Heart left ventricle (tissue), 16 donors: ENCODE data around the gene CAMP. TPM values are rescaled to one million over a fixed set of nuclear protein-coding genes. Genes with fewer than 3 reads are reported as not detected.

ENCODE experiments used
- ATAC-seq, 4 donors: fragments of 200-7000 bp; cut with Tn5 transposase; one replicate each; pipeline ENCODE4 v1.9.1; 2020 to 2022; ENCODE audit warnings: moderate library complexity in 4 of 4, mild to moderate bottlenecking in 3 of 4, moderate number of reproducible peaks in 1 of 4
- DNase-seq, 5 donors: peaks; one replicate each; pipeline ENCODE4 v3.0.0-alpha.2; 2020
- H3K27ac ChIP-seq, 12 donors: fragments of 200-600 bp; sonication (generic) in 4 of 12; one replicate each; pipeline versions ENCODE4 v1.5.0 to v1.8.0; 2016 to 2022; ENCODE audit warnings: mild to moderate bottlenecking in 2 of 12
- H3K27me3 ChIP-seq, 9 donors: fragments of 200-600 bp; sonication (generic) in 2 of 9; one replicate each; pipeline versions ENCODE4 v1.5.1 to v1.8.0; 2016 to 2022; ENCODE audit warnings: mild to moderate bottlenecking in 3 of 9
- H3K36me3 ChIP-seq, 9 donors: fragments of 200-600 bp; sonication (generic) in 2 of 9; one replicate each; pipeline versions ENCODE4 v1.5.0 to v1.8.0; 2018 to 2022; ENCODE audit warnings: mild to moderate bottlenecking in 2 of 9
- H3K4me1 ChIP-seq, 12 donors: fragments of 200-600 bp; sonication (generic) in 4 of 12; one replicate each; pipeline versions ENCODE4 v1.5.0 to v1.8.0; 2016 to 2022; ENCODE audit warnings: mild to moderate bottlenecking in 3 of 12
- H3K4me3 ChIP-seq, 12 donors: fragments of 200-600 bp; sonication (generic) in 4 of 12; one replicate each; pipeline versions ENCODE4 v1.5.0 to v1.8.0; 2017 to 2022; ENCODE audit warnings: mild to moderate bottlenecking in 9 of 12, moderate library complexity in 4 of 12
- H3K9me3 ChIP-seq, 12 donors: fragments of 200-600 bp; sonication (generic) in 4 of 12; one replicate each; pipeline versions ENCODE4 v1.5.0 to v1.8.0; 2016 to 2022; ENCODE audit warnings: mild to moderate bottlenecking in 1 of 12
- CTCF ChIP-seq, 12 donors: fragments of 200-600 bp; sonication (generic) in 4 of 12; IDR thresholded peaks; one replicate each; pipeline versions ENCODE4 v1.5.0 to v1.8.0; 2018 to 2022; ENCODE audit warnings: antibody characterized with exemption in 12 of 12, mild to moderate bottlenecking in 5 of 12
- POLR2A ChIP-seq, 2 donors: fragments of 450-650 bp; IDR thresholded peaks; one replicate each; pipeline ENCODE4 v1.6.1; 2017; ENCODE audit warnings: antibody characterized with exemption in 2 of 2, mild to moderate bottlenecking in 2 of 2, moderate library complexity in 2 of 2
- WGBS, 4 donors: extraction: QIAGEN DNeasy Blood & Tissue Kit in 2 of 4; methylation state at CpG; one replicate each; pipeline versions ENCODE4 v1.1.5 to v1.1.7; 2013 to 2018; 5-methylcytosine and 5-hydroxymethylcytosine counted together
- intact Hi-C, 10 donors: fragments of 100-400 bp; cut with DNase I; formaldehyde crosslinking; loops; one replicate each; pipeline versions ENCODE4 v1.11.1 to v1.14.2; 2022
- polyA plus RNA-seq, 2 donors: library from polyadenylated mRNA; stranded (reverse); fragments of 200-250 nt; gene quantifications; one replicate each; pipeline ENCODE4 v1.2.3, GENCODE V29; 2013
- total RNA-seq, 9 donors: library from RNA; depleted of rRNA in 2 of 9; stranded (reverse); fragments of >200 nt in 2 of 9; fragmentation: NEBNext Ultra II Directional in 3 of 9; extraction: Animal tissue kit (Norgen Biotek cat#: 25700) in 3 of 9; gene quantifications; one replicate each; pipeline versions ENCODE4 v1.1.0 to v1.2.4, GENCODE V29; 2016 to 2023
- donor health status: ischemic (EF 13 %, LVEDD 7.1; RV severe dilation, severe dysfunction).
- donor health status: healthy with polysubstance abuse.
- donor health status: DM: no; HTN: yes; CAD: no.
- donor health status: DM: no; HTN: no; CAD: no.
- donor health status: ischemic (EF 25% LVEDD 6.9; RV normal size, moderate dysfunction).
- donor health status: ischemic (EF 25% LVEDD 5.7; RV mildly dilated, moderate dysfunction).
- donor health status: healthy.
- donor health status: DM: yes; HTN: yes; CAD: no.
- donor health status: ischemic (EF 35%, LVEDD 5.7; RV mildly dilated, moderate dysfunction).
- donor health status: nonischemic (EF 11% LVEDD 7.7; RV severe dilation, severe dysfunction).
- donor health status: DM: yes; HTN: yes; CAD: no.
- donor health status: PGD.
- donor health status: ischemic (EF 29% LVEDD 5.4; RV normal size, mild dysfunction).
- donor health status: nonischemic (EF 23%, LVEDD 6.1; RV moderate dilation, normal function).

Gene CAMP
- total and polyA plus RNA-seq, 11 donors = 0.48 to 3.0 (median 1.00) TPM; not detected in 7

DNA sequence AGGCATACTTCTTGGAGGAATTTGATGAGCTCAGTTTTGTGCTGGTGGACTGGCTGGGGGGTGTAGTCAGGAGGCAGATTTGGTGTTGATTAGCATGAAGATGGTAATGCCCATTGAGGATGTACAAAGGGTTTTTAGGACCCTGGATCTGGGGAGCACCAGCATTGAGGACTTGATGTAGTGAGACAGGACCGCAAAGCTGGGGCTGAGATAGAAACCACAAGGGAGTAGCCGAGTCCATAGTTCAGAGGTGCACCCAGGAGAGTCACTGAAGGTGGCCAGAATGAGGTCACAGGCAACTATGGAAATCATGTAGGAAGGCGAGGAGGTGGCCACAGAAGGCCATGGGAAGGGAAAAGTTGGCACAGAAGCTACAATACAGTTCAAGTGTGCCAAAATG, 32.4 kb upstream of the CAMP start:
- DNase-seq (no peak), ATAC-seq (no peak)
- 83 to 87% (median 83%) methylated on average over 3 of the region's 3 CpGs for WGBS, 4 donors
- Histone ChIP-seq H3K27ac (no peak overlapping the region), H3K4me1 (peaks cover 0 to 15% (median 9%) of the 10 kb centered on the region in 12 donors), H3K36me3 (no peaks in the 10 kb centered on the region), H3K4me3 (no peak overlapping the region), H3K9me3 (no peaks in the 10 kb centered on the region), H3K27me3 (no peaks in the 10 kb centered on the region)
- TF ChIP-seq CTCF (IDR thresholded peaks at IDR 0.05) = no peak
- no peak for TF ChIP-seq POLR2A (IDR thresholded peaks at IDR 0.05)
- intact Hi-C loops = loop anchor here in 3 of 10 donors (2.0 to 10.0 kb wide), 3 partner anchors 54 to 246 kb away; partner anchors contain the start of gene ZNF589 (in 1 of the 3)

DNA sequence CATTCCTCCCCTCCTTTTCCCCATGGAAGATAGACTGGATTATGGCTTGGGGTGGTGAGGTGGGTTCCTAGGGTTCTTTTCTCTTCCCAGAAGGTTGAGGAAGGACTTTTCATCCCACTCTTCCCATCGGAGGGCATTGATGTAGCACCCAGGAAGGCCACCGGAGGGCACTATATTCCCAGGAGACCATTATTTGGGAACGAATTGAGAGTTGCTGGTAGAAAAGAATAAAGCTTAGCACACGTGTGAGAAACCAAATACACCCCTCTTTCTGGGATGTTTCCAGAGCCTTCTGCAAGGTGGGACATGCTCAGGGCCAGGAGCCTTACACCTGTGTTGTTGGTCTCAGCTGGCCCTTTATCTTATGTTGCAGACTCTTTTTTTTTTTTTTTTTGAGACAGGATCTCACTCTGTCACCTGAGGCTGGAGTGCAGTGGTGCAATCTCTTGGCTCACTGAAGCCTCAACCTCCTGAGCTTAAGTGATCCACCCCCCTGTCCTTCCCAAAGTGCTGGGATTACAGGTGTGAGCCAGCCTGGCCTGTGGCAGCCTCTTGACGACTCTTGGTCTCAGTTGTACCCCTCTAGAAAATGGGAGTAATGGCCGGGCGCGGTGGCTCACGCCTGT, 28.7 kb upstream of the CAMP start:
- TF ChIP-seq CTCF (IDR thresholded peaks at IDR 0.05) (peak; percentile 53 to 70 (median 62)), POLR2A (IDR thresholded peaks at IDR 0.05) (no peak)
- Histone ChIP-seq H3K4me3 (no peak overlapping the region), H3K36me3 (no peaks in the 10 kb centered on the region), H3K27ac (no peak overlapping the region), H3K4me1 (peaks cover 0 to 3% (median 0%) of the 10 kb centered on the region in 12 donors), H3K9me3 (no peaks in the 10 kb centered on the region), H3K27me3 (no peaks in the 10 kb centered on the region)
- intact Hi-C loops = loop anchor here in 2 of 10 donors (5.0 to 10.0 kb wide), 2 partner anchors 50 to 243 kb away; partner anchors contain the start of gene ZNF589 (in 1 of the 2)
- peak in 3 of 5 donors; percentile 27 to 50 (median 45) for DNase-seq
- 52 to 55% (median 53%) methylated on average over 9 of the region's 9 CpGs for WGBS, 4 donors
- peak in 3 of 4 donors; percentile 54 to 63 (median 58) for ATAC-seq

DNA sequence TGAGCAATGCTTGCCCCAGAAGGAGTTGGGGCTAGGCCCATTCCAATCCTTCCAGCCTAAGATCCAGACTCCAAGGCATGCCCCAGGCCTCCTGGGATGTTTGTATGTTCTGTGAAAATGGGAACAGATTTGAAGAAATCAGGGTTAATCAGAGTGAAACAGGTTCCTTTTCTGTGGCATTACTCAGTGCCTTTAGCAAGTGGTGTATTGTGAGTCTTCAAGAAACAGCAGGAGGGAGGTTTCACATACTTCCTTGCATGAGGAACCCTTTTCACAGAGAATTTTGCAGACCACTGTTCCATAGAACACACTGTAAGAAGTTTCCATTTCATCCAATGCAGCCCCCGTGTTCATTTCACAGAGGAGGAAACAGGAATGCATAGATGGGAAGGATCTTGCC, 26.7 kb upstream of the CAMP start:
- intact Hi-C loops = loop anchor here in 1 of 10 donors (10.0 kb wide), 1 partner anchor 48 kb away; the partner anchor contains the start of gene ZNF589
- Histone ChIP-seq H3K36me3 (no peaks in the 10 kb centered on the region), H3K4me3 (no peak overlapping the region), H3K27ac (no peak overlapping the region), H3K27me3 (no peaks in the 10 kb centered on the region), H3K4me1 (peaks cover 0 to 3% (median 0%) of the 10 kb centered on the region in 12 donors), H3K9me3 (no peaks in the 10 kb centered on the region)
- ATAC-seq (no peak), DNase-seq (no peak)
- TF ChIP-seq CTCF (IDR thresholded peaks at IDR 0.05) (no peak), POLR2A (IDR thresholded peaks at IDR 0.05) (no peak)
- 73 to 86% (median 85%) methylated on average over 1 of the region's 1 CpG for WGBS, 4 donors

- Histone ChIP-seq H3K36me3 (no peaks in the 10 kb centered on the region), H3K27me3 (no peaks in the 10 kb centered on the region), H3K4me1 (peaks cover 0 to 3% (median 0%) of the 10 kb centered on the region in 12 donors), H3K27ac (no peak overlapping the region), H3K9me3 (no peaks in the 10 kb centered on the region), H3K4me3 (no peak overlapping the region)
- intact Hi-C loops = loop anchor here in 1 of 10 donors (10.0 kb wide), 1 partner anchor 46 kb away; the partner anchor contains the start of gene ZNF589
- no peak for TF ChIP-seq POLR2A (IDR thresholded peaks at IDR 0.05)
- no peak for TF ChIP-seq CTCF (IDR thresholded peaks at IDR 0.05)
- DNase-seq (no peak), ATAC-seq (no peak)
These were observed 24.2 kb upstream of the CAMP start for GRCh38 chr3:48199117-48199516.
